Type B pancreatic cell (in vitro differentiated cells): ENCODE data around the gene PNMA8A. TPM values are rescaled to one million over a fixed set of nuclear protein-coding genes. Genes with fewer than 3 reads are reported as not detected.

Experiments used
- DNase-seq: peaks from one replicate; pipeline ENCODE4 v3.0.0; 2021; ENCODE audit warnings: mixed read lengths; ENCODE audit not compliant: unreplicated experiment; ENCODE audit errors: extremely low spot score
- H3K27ac Mint-ChIP-seq: 2 replicates; pipeline ENCODE4 v1.8.0; 2021; ENCODE audit warnings: mild to moderate bottlenecking, mixed read lengths
- H3K27me3 Mint-ChIP-seq: 2 replicates; pipeline ENCODE4 v1.8.0; 2021; ENCODE audit warnings: mixed read lengths
- H3K36me3 Mint-ChIP-seq: 2 replicates; pipeline ENCODE4 v1.8.0; 2021; ENCODE audit warnings: mixed read lengths
- H3K4me1 Mint-ChIP-seq: one replicate; pipeline ENCODE4 v1.8.0; 2021; ENCODE audit warnings: mixed read lengths; ENCODE audit not compliant: unreplicated experiment
- H3K4me3 Mint-ChIP-seq: 2 replicates; pipeline ENCODE4 v1.8.0; 2021; ENCODE audit warnings: mild to moderate bottlenecking, mixed read lengths
- H3K9me3 Mint-ChIP-seq: 2 replicates; pipeline ENCODE4 v1.8.0; 2021; ENCODE audit warnings: mixed read lengths
- CTCF ChIP-seq: fragments of 200-600 bp; sonication (generic); conservative IDR thresholded peaks from 2 replicates; pipeline ENCODE4 v1.5.0; 2021; ENCODE audit warnings: antibody characterized with exemption, mild to moderate bottlenecking
- total RNA-seq: library from RNA; stranded (reverse); gene quantifications from 2 replicates; pipeline ENCODE4 v1.2.1, GENCODE V29; 2021; ENCODE audit warnings: low replicate concordance

Gene PNMA8A
- total RNA-seq, 1 donor from 2014 or later, result 21.9 TPM

- Mint-ChIP-seq H3K27ac (no peak overlapping the region), H3K9me3 (no peaks in the 10 kb centered on the region), H3K4me1 (peaks cover 7% of the 10 kb centered on the region), H3K27me3 (peaks cover 13% of the 10 kb centered on the region), H3K36me3 (no peaks in the 10 kb centered on the region), H3K4me3 (no peak overlapping the region)
- no peak for DNase-seq
- TF ChIP-seq CTCF, result no peak
These were observed 43.4 kb upstream of the PNMA8A start for GRCh38 chr19:46514589-46515289.

GRCh38 chr19:46513461-46514236 lies 42.3 kb upstream of the PNMA8A start:
- Mint-ChIP-seq H3K27me3 (peaks cover 13% of the 10 kb centered on the region), H3K36me3 (no peaks in the 10 kb centered on the region), H3K4me3 (no peak overlapping the region), H3K27ac (no peak overlapping the region), H3K9me3 (no peaks in the 10 kb centered on the region), H3K4me1 (peaks cover 7% of the 10 kb centered on the region)
- TF ChIP-seq CTCF, result peak; percentile 99
- DNase-seq, result peak; percentile 94

- Mint-ChIP-seq H3K27ac (no peak overlapping the region), H3K27me3 (peaks cover 13% of the 10 kb centered on the region), H3K9me3 (no peaks in the 10 kb centered on the region), H3K36me3 (no peaks in the 10 kb centered on the region), H3K4me1 (peaks cover 7% of the 10 kb centered on the region), H3K4me3 (no peak overlapping the region)
- TF ChIP-seq CTCF, result no peak
- DNase-seq, result no peak
These were observed 39.9 kb upstream of the PNMA8A start for GRCh38 chr19:46511237-46511636.

- DNase-seq, result no peak
- no peak for TF ChIP-seq CTCF
- Mint-ChIP-seq H3K9me3 (no peaks in the 10 kb centered on the region), H3K4me1 (peaks cover 1% of the 10 kb centered on the region), H3K27ac (no peak overlapping the region), H3K4me3 (no peak overlapping the region), H3K27me3 (peaks cover under 1% of the 10 kb centered on the region), H3K36me3 (no peaks in the 10 kb centered on the region)
These were observed 36.8 kb upstream of the PNMA8A start for GRCh38 chr19:46508206-46508605.

- Mint-ChIP-seq H3K4me3 (no peak overlapping the region), H3K36me3 (no peaks in the 10 kb centered on the region), H3K27me3 (peaks cover 4% of the 10 kb centered on the region), H3K9me3 (no peaks in the 10 kb centered on the region), H3K4me1 (no peaks in the 10 kb centered on the region), H3K27ac (no peak overlapping the region)
- TF ChIP-seq CTCF, result no peak
- no peak for DNase-seq
These were observed 32.6 kb upstream of the PNMA8A start for GRCh38 chr19:46503848-46504453.
